Stomach (tissue), 4 donors: ENCODE data around the gene AKAP13.

Source experiments
- EP300 ChIP-seq: sonication (generic); formaldehyde crosslinking; IDR thresholded peaks from one replicate; pipeline ENCODE4 v1.6.1; 2017; ENCODE audit warnings: antibody characterized with exemption
- TF ChIP-seq, protein P1 (sequence below), 7 experiments: fragments of 450-650 bp in 4 of 7; fragments of 200-600 bp in 3 of 7; sonication (generic) in 3 of 7; IDR thresholded peaks; one replicate each; pipeline ENCODE4 v1.5.1; 2016 to 2019; ENCODE audit warnings: antibody characterized with exemption in 7 of 7, control low read depth in 2 of 7, mild to moderate bottlenecking in 1 of 7

DNA sequence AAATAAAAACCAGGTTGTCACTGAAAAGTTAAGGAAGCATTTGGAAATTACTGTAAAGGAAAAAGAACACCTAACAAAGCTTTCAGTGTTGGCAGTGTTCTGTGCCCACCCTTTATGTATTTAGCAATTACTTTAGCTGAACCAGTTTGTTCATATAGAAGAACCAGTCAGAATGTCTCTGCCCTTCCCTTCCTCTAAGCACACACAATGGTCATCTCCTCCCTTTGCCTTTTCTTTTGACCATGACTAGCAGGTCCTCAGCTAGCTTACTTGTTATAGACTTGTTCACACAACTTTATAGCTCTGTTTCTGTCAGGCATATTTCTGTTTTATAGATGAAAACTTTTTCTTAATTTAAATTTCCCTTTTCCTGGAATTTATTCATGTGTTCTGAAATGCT lies 59.6 kb downstream of the AKAP13 start:
- TF ChIP-seq, protein P1, sequence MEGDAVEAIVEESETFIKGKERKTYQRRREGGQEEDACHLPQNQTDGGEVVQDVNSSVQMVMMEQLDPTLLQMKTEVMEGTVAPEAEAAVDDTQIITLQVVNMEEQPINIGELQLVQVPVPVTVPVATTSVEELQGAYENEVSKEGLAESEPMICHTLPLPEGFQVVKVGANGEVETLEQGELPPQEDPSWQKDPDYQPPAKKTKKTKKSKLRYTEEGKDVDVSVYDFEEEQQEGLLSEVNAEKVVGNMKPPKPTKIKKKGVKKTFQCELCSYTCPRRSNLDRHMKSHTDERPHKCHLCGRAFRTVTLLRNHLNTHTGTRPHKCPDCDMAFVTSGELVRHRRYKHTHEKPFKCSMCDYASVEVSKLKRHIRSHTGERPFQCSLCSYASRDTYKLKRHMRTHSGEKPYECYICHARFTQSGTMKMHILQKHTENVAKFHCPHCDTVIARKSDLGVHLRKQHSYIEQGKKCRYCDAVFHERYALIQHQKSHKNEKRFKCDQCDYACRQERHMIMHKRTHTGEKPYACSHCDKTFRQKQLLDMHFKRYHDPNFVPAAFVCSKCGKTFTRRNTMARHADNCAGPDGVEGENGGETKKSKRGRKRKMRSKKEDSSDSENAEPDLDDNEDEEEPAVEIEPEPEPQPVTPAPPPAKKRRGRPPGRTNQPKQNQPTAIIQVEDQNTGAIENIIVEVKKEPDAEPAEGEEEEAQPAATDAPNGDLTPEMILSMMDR (IDR thresholded peaks at IDR 0.05): no peak
- no peak for TF ChIP-seq EP300
